NCI-H1092 (cell line): ENCODE measurements around the gene PSMA7.
"Not testable (repeated sequence)": the region's sequence is repeated elsewhere in the genome, so short reads cannot be mapped to it uniquely, and the experiment has no call there.

ENCODE experiments used
- DNase-seq: peaks from one replicate; lab custom pipeline; 2025; lab: John Stamatoyannopoulos, UW

Gene PSMA7

DNA sequence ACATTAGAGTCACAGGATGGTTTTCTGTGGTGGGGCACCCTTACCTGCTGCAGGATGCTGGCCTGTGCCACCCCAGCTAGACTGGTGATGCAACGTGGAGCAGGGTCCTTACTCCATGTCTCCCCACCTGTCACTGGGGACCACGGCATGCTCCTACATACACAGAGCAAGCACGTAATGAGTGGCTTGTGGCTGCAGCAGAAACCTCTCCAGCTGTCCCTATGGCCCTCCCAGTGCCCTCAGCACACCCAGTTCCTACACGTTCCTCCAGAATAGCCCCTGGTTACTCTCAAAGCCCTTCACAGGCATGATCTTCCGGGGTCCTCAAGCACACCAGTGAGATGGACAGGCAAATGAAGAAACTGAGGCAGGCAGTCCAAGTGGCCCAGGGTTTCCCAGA, 24.1 kb downstream of the PSMA7 start:
- no peak for DNase-seq

GRCh38 chr20:62118113-62119043, 24.8 kb downstream of the PSMA7 start:
- DNase-seq, result no peak

- no peak for DNase-seq
Observed at GRCh38 chr20:62117658-62118057, 25.5 kb downstream of the PSMA7 start.

DNA sequence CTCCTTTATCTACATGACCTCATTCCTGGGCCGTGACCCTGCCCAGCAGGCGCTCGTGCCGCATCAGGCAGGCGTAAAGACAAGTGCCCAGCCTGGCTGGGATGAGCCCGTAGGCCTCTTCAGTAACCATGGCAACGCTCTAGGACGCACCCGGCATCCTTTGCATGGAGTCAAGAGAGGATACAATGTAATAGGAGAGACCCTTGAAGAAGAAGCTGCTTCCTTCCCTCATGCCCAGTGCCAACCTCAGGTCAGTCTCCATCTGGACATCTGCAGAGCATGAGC, 25.9 kb downstream of the PSMA7 start:
- peak; percentile 57 for DNase-seq

DNA sequence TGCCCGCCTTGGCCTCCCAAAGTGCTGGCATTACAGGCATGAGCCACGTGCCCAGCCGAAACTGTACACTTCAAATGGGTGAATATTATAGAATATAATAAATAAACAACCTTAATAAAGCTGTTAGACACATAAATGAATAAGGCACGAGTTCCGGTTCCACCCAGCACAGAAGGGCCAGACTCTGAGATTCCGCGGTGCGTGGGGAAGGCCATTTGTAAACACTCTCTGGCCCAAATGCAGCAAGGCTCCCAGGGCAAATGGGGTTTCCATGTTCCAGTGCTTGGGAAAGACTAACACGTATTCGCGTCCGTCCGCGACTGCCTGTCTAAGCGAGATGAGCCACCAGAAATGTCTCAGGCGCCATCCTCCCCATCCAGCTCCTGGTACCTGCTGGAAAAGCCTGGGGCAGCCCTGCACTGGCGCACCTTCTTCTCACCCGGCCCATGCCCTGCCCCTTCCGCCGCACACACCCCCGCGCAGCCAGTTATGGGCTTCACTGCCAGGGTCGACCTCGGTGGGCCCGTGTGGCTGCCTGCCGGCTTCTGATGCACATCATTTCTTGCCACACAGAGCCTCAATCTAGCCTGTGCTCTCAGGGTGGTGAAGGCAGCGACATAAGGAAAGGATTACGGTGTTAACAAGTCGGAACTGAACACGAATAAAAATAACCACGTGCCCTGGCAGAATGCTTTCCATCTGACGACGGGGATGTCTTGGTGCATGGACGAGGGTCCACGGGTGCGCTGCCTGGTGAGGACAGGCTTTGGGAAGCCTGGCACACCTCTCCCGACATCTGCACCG, 26.4 kb downstream of the PSMA7 start:
- DNase-seq, result no peak

DNA sequence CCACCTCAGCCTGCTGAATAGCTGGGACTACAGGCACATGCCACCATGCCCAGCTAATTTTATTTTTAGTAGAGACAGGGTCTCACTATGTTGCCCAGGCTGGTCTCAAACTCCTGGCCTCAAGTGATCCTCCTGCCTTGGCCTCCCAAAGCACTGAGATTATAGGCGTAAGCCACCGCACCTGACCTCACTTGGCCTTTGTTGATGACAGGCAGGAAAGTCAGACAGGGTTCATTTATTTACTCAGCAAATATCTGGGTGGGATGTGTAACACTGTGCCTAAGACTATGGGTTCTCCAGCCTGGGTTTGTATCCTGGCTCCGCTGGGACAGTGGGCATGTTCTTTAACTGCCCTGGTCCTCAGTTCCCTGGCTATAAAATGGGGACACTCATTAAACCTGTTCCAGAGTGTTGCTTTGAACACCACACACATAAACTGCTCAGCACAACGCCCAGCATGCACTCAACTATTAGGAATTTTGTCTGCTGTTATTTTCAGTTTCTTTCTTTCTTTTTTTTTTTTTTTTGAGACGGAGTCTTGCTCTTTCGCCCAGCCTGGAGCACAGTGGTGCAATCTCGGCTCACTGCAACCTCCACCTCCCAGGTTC, 27.3 kb downstream of the PSMA7 start:
- DNase-seq, result not testable (repeated sequence)

DNA sequence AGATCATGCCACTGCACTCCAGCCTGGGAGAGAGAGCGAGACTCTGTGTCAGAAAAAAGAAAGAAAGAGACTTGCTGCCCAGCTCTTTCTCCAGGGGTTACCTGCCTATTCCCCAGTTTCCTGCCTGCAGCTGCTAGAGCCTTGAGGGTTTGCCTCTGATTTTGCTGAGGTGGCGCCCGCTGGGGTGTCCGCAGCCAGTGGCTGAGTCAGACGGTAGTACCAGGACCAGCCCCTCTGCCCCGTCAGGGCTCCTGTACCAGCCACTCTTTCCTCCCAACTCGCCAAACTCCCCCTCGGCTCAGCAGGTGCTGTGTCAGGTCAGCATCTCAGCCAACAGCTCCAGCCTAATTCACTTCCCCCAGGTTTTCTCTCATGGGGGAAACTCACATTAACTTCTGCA, 28.3 kb downstream of the PSMA7 start:
- no peak for DNase-seq

DNA sequence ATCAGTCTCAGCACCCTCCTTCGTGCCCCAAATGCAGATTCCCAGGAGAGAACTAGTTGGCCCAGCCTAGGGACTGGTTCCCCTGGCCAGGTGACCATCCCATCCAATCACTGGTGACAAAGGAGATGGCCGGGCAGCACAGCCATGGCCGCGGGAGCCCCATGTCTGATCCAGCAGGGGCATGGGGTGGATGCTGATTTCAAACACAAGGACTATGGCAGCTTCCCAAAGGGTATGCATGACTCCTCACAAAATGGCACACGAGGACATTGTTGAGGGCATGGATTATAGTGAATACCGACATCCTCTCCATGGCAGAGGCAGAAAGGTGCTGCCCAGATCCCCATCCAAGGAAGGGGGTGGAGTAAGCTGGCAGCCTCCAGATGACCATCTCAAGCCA, 30.8 kb downstream of the PSMA7 start:
- no peak for DNase-seq

DNA sequence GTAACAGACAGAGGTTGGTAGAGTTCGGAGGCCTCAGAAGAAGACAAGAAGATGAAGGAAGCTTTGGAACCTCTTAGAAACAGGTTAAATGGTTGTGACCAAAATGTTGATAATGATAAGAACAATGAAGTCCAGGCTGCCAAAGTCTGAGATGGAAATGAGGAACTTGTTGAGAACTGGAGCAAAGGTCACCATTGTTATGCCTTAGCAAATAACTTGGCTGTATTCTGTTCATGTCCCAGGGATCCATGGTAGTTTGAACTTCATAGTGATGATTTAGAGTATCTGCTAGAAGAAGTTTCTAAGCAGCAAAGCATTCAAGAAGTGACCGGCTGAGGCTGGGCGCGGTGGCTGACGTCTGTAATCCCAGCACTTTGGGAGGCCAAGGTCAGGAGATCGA, 32.0 kb downstream of the PSMA7 start:
- no peak for DNase-seq

- no peak for DNase-seq
Observed at GRCh38 chr20:62105592-62105991, 37.6 kb downstream of the PSMA7 start.

GRCh38 chr20:62104791-62105345, 38.3 kb downstream of the PSMA7 start:
- no peak for DNase-seq

DNA sequence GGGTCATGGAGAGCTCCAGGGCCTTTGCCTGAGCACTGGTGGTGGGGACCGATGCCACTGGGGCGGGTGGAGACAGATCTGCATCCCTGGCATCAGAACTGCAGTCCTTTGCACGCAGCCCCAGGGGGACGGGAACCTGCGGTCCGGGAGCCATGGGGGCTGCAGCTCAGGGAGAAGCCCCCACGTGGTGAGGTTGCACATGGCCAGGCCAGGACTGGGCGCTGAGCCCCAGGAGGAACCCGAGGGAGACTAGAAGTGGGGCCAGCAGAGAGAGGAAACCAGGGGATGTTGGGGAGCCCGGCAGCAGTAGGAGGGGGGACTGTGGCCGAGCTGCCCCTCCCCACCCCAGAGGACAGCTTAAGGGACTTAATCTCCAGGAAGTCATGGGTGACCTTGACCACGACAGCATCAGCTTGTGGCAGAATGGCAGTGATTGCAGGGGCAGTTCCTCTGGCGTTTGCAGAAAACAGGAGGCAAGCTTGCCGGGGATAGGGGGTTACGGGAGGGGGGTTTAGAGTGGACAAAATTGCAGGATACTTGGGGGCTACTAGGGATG, 38.9 kb downstream of the PSMA7 start:
- no peak for DNase-seq

- no peak for DNase-seq
Observed at GRCh38 chr20:62103508-62104233, 39.5 kb downstream of the PSMA7 start.

- no peak for DNase-seq
Observed at GRCh38 chr20:62101078-62101477, 42.1 kb downstream of the PSMA7 start.

DNA sequence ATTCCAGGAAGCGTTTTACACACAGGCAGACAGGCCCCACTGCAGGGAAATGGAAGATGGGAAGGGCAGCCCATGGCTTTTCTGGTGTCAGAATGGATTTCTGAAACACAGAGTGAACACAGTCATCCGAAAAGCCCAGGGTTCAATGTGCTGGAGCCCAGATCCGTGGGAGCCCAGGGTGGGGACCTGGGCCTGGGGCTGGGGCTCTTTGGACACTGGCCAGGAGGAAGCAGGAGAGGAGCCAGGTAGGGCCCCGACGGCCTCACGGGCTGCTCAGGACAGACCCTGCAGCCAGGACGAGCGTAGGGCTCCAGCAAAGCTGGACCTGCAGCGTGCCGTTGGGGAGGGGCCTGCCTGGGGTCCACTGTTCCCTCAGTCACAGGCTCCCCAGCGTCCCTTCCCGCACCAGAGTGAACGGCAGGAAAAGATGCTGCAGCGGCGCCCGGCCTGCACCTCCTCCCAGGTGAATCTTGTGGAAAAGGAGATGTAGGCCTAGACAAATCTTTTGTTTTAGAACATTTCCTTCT, 45.2 kb downstream of the PSMA7 start:
- no peak for DNase-seq

DNA sequence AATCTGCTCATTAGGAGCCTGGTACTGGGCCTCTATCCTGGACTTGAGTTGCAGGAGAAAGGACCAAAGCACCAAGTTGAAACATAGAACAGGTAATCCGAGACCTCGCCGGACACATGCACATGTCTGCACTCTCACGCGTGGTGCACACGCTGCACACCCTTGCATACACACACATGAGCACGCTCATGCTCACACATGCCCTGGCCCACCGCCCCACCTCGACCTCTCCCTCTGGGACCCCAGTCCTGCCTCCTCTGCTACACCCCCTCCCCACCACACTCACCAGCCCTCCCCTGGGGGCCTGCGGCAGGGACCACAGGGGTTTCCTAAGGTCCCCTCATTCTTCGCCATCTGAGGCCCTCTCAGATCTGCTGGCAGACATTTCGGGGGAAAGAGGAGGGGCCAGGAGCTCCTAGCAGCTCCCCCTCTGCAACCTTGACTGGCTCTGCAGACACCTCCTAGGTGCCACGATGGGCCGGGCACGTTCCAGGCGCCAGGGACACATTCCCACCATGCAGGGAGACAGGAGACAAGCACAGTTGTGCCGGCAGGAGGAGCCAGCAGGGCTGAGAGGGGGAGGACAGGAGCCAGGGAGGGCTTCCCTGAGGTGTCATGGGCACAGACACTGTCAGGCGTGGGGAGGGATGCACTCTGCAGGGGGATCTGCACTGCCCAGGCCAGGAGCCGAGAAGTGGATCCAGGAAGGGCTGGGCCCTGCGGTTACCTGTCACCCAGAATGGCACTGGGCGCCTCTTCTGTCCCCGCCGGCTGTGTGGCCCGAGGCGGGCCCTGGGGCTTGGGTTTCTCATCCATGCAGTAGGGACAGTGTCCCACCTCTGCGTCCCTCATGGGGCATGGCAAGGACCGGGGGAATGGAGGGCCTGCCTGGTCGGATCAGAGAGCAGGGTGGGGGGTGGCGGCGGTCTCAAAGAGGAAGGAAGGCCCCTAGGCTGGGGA, 46.5 kb downstream of the PSMA7 start:
- DNase-seq, result no peak

DNA sequence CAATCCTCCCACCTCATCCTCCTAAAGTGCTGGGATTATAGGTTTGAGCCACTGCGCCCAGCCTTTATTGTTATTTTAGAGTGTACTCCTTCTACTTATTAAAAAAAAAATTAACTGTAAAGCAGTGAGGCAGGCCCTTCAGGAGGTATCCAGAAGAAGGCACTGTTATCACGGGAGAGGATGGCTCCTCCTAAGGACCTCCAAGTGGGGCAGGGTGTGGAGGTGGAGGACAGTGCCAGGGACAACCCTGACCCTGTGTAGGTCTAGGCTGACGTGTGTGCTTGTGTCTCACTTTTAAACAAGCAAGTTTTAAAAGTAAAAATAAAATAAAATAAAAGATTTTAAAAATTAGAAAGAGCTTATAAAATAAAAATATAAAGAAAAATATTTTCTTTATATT, 53.8 kb downstream of the PSMA7 start:
- no peak for DNase-seq

DNA sequence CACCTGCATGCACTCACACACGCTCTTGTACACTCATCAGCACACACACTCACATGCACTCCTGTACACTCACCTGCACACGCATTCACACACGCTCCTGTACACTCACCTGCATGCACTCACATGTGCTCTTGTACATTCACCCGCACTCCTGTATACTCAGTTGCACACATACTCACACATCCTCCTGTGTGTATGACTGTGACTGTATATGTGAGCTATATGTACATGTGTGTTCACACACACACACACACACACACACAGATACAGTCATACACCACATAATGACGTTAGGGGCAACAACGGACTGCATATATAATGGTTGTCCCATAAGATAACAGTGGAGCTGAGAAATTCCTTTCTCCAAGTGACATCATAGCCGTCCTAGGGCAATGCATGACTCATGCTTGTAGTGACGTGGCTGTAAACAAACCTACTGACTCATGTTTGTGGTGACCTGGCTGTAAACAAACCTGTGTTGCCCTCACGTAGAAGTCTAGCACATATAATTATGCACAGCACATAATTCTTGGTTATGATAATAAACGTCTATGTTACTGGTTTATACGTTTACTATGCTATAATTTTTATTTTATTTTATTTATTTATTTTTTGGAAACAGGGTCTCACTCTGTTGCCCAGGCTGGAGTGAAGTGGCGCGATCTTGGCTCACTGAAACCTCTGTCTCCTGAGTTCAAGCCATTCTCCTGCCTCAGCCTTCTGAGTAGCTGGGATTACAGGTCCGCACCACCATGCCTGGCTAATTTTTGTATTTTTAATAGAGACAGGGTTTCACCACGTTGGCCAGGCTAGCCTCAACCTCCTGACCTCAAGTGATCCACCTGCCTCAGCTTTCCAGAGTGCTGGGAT, 54.7 kb downstream of the PSMA7 start:
- DNase-seq, result no peak

DNA sequence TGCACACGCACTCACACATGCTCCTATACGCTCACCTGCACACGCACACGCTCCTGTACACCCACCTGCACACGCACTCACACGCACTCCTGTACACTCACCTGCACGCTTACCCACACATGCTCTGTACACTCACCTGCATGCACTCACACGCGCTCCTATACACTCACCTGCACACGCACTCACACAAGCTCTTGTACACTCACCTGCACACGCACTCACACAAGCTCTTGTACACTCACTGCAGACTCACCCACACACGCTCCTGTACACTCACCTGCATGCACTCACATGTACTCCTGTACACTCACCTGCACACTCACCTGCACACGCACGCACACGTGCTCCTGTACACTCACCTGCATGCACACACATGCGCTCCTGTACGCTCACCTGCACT, 55.6 kb downstream of the PSMA7 start:
- DNase-seq, result no peak
